ENCODE measurements around the gene TNS2.
A peak's percentile ranks its signal among the peaks of the same experiment; 100 is the strongest.
"Not testable (repeated sequence)": the region's sequence is repeated elsewhere in the genome, so short reads cannot be mapped to it uniquely, and the experiment has no call there.

TNS2 gene

GRCh38 chr12:53069621-53070410 lies 20.0 kb downstream of the TNS2 start:
- DNase-seq (ENCODE audit: low read depth), result no peak

GRCh38 chr12:53070877-53071492 lies 21.1 kb downstream of the TNS2 start:
- peak; percentile 36 for DNase-seq (ENCODE audit: low read depth)

- no peak for DNase-seq (ENCODE audit: low read depth)
These were observed 22.0 kb downstream of the TNS2 start for GRCh38 chr12:53071591-53072551.

- no peak for DNase-seq (ENCODE audit: low read depth)
These were observed 24.0 kb downstream of the TNS2 start for GRCh38 chr12:53073881-53074280.

- no peak for DNase-seq (ENCODE audit: low read depth)
These were observed 24.6 kb downstream of the TNS2 start for GRCh38 chr12:53074283-53074998.

- DNase-seq (ENCODE audit: low read depth), result no peak
These were observed 25.1 kb downstream of the TNS2 start for GRCh38 chr12:53074999-53075370.

- DNase-seq (ENCODE audit: low read depth), result no peak
These were observed 26.6 kb downstream of the TNS2 start for GRCh38 chr12:53076461-53076860.

GRCh38 chr12:53077030-53077429 lies 27.2 kb downstream of the TNS2 start:
- DNase-seq (ENCODE audit: low read depth), result no peak

GRCh38 chr12:53078425-53079225 lies 28.8 kb downstream of the TNS2 start:
- peak; percentile 58 for DNase-seq (ENCODE audit: low read depth)

- DNase-seq (ENCODE audit: low read depth), result peak; percentile 97
These were observed 29.6 kb downstream of the TNS2 start, which contains the start of gene SPRYD3 for GRCh38 chr12:53079226-53080117. Gene SPRYD3 (minus strand): TSS chr12:53079390. CDS start chr12:53079333, 57 bp downstream.

- DNase-seq (ENCODE audit: low read depth), result no peak
These were observed 32.8 kb downstream of the TNS2 start for GRCh38 chr12:53082637-53083175.

- DNase-seq (ENCODE audit: low read depth), result no peak
These were observed 36.5 kb downstream of the TNS2 start for GRCh38 chr12:53086361-53086760.

GRCh38 chr12:53090105-53090504 lies 40.2 kb downstream of the TNS2 start:
- no peak for DNase-seq (ENCODE audit: low read depth)

GRCh38 chr12:53090554-53090953 lies 40.7 kb downstream of the TNS2 start:
- DNase-seq (ENCODE audit: low read depth), result no peak

GRCh38 chr12:53091756-53092155 lies 41.9 kb downstream of the TNS2 start:
- DNase-seq (ENCODE audit: low read depth), result no peak

GRCh38 chr12:53093777-53094393 lies 44.0 kb downstream of the TNS2 start:
- no peak for DNase-seq (ENCODE audit: low read depth)

- DNase-seq (ENCODE audit: low read depth), result no peak
These were observed 44.5 kb downstream of the TNS2 start for GRCh38 chr12:53094394-53094787.

- peak; percentile 59 for DNase-seq (ENCODE audit: low read depth)
These were observed 45.1 kb downstream of the TNS2 start for GRCh38 chr12:53094796-53095595.

GRCh38 chr12:53095596-53095895 lies 45.7 kb downstream of the TNS2 start:
- DNase-seq (ENCODE audit: low read depth), result not testable (repeated sequence)

Data from ELR (cell line).